ENCODE measurements around the gene CFAP57. TPM values are rescaled to one million over a fixed set of nuclear protein-coding genes. Genes with fewer than 3 reads are reported as not detected.

The CFAP57 gene
- total RNA-seq, 1 donor from 2014 or later = not detected

GRCh38 chr1:43274804-43275180 is 102.7 kb downstream of the CFAP57 start:
- Histone ChIP-seq H3K9me3 (no peaks in the 10 kb centered on the region), H3K27ac (no peak overlapping the region), H3K27me3 (peaks cover 5% of the 10 kb centered on the region), H3K4me1 (no peaks in the 10 kb centered on the region), H3K36me3 (no peaks in the 10 kb centered on the region), H3K4me3 (no peak overlapping the region)
- intact Hi-C loops (cut with DNase I) = no loop called here
- TF ChIP-seq CTCF (IDR thresholded peaks at IDR 0.05) = no peak
- peak in 1 of 2 donors; percentile 31 for DNase-seq (ENCODE audit: low spot score in 2 of 2)

- peak in 1 of 2 donors; percentile 42 for DNase-seq (ENCODE audit: low spot score in 2 of 2)
- H3K4me3 ChIP-seq = no peak overlapping the region
- no peaks in the 10 kb centered on the region for H3K36me3 ChIP-seq
- peaks cover 5% of the 10 kb centered on the region for H3K27me3 ChIP-seq
- H3K27ac ChIP-seq = no peak overlapping the region
- H3K4me1 ChIP-seq = no peaks in the 10 kb centered on the region
- TF ChIP-seq CTCF (IDR thresholded peaks at IDR 0.05) = no peak
- intact Hi-C loops (cut with DNase I) = no loop called here
- H3K9me3 ChIP-seq = no peaks in the 10 kb centered on the region
Observed at GRCh38 chr1:43275826-43276620, 103.9 kb downstream of the CFAP57 start.

- peak in 1 of 2 donors; percentile 30 for DNase-seq (ENCODE audit: low spot score in 2 of 2)
- Histone ChIP-seq H3K27me3 (peaks cover under 1% of the 10 kb centered on the region), H3K4me1 (no peaks in the 10 kb centered on the region), H3K9me3 (no peaks in the 10 kb centered on the region), H3K36me3 (no peaks in the 10 kb centered on the region), H3K4me3 (no peak overlapping the region), H3K27ac (no peak overlapping the region)
- intact Hi-C loops (cut with DNase I) = no loop called here
- TF ChIP-seq CTCF (IDR thresholded peaks at IDR 0.05) = no peak
Observed at GRCh38 chr1:43276673-43277072, 104.5 kb downstream of the CFAP57 start.

- no peaks in the 10 kb centered on the region for H3K27me3 ChIP-seq
- no peaks in the 10 kb centered on the region for H3K9me3 ChIP-seq
- intact Hi-C loops (cut with DNase I) = no loop called here
- no peak for TF ChIP-seq CTCF (IDR thresholded peaks at IDR 0.05)
- H3K4me3 ChIP-seq = no peak overlapping the region
- H3K36me3 ChIP-seq = no peaks in the 10 kb centered on the region
- no peaks in the 10 kb centered on the region for H3K4me1 ChIP-seq
- no peak overlapping the region for H3K27ac ChIP-seq
- peak in 1 of 2 donors; percentile 2 for DNase-seq (ENCODE audit: low spot score in 2 of 2)
Observed at GRCh38 chr1:43277116-43277876, 105.2 kb downstream of the CFAP57 start.

- Histone ChIP-seq H3K27me3 (no peaks in the 10 kb centered on the region), H3K4me3 (no peak overlapping the region), H3K27ac (no peak overlapping the region), H3K4me1 (no peaks in the 10 kb centered on the region), H3K36me3 (no peaks in the 10 kb centered on the region), H3K9me3 (no peaks in the 10 kb centered on the region)
- TF ChIP-seq CTCF (IDR thresholded peaks at IDR 0.05) = no peak
- DNase-seq (ENCODE audit: low spot score in 2 of 2) = no peak
- intact Hi-C loops (cut with DNase I) = no loop called here
Observed at GRCh38 chr1:43279161-43279560, 107.0 kb downstream of the CFAP57 start.
